GM19025 (cell line): ENCODE measurements around the gene ATN1.
A peak's percentile ranks its signal among the peaks of the same experiment; 100 is the strongest.

Experiments
- ATAC-seq: cut with Tn5 transposase; IDR thresholded peaks from one replicate; pipeline ENCODE4 v1.9.1; 2021; ENCODE audit warnings: mild to moderate bottlenecking, low read depth, moderate library complexity; ENCODE audit not compliant: unreplicated experiment

ATN1 gene

GRCh38 chr12:6941782-6942181 is 14.0 kb downstream of the ATN1 start:
- no peak for ATAC-seq

DNA sequence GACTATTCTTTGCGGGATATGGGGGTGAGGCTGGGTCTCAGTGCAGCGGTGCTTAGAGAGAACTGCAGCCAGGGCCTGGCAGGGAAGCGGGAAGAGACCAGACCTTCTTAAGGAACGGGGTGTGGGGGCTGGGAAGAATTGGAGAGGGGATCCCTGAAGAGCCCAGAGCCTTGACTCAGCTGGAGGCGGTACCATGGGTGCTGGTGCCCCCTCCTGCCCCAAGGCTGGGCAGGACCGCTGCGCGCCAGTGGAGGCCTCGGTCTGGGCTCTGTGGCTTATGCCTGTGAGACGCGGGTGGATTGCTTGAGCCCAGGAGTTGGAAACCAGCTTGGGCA is 14.5 kb downstream of the ATN1 start:
- no peak for ATAC-seq

GRCh38 chr12:6943389-6943721 is 15.6 kb downstream of the ATN1 start:
- peak; percentile 12 for ATAC-seq

DNA sequence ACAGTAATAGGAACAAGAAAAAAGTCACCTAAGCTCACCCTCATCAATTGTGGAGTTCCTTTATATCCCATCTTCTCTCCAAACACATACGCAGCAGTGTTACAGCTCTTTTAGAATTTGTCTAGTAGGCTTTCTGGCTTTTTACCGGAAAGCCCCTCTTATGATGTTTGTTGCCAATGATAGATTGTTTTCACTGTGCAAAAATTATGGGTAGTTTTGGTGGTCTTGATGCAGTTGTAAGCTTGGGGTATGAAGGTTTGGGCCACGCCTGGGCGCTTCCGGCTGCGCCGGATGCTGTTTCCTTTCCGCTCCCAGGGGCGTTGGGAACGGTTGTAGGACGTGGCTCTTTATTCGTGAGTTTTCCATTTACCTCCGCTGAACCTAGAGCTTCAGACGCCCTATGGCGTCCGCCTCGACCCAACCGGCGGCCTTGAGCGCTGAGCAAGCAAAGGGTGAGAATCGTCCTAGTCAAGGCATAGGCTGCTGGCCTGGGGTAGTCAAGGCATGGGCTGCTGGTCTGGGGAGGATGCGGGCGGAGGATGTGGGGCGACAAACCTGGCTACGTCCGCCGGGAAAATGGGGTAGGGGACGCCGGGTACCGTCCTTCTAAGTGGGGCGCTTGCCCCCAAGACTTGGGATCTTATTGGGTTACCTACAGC is 16.1 kb downstream of the ATN1 start, which contains the start of the genes C12orf57 and RNU7-1:
C12orf57 (plus strand) TSS at position 301 of the 659 bp plus-strand sequence; CDS start at position 401, 100 bp downstream.
RNU7-1 (plus strand) TSS at position 95 of the 659 bp plus-strand sequence.
- ATAC-seq: peak; percentile 31

GRCh38 chr12:6944381-6945186 is 16.8 kb downstream of the ATN1 start:
- peak; percentile 25 for ATAC-seq

DNA sequence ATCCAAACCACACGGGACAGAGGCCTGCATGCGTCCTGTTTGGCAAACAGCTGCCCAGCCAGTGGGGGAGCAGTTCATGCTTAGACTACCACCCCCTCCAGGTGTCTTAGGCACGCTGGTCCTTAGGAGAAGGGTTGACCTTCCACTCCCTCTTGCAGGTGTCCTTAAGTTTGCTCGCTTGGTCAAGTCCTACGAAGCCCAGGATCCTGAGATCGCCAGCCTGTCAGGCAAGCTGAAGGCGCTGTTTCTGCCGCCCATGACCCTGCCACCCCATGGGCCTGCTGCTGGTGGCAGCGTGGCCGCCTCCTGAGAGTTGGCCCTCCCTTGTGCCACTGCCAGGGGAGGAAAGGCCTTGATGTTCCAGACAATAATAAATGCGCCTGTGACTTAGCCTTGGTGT is 17.9 kb downstream of the ATN1 start:
- no peak for ATAC-seq

DNA sequence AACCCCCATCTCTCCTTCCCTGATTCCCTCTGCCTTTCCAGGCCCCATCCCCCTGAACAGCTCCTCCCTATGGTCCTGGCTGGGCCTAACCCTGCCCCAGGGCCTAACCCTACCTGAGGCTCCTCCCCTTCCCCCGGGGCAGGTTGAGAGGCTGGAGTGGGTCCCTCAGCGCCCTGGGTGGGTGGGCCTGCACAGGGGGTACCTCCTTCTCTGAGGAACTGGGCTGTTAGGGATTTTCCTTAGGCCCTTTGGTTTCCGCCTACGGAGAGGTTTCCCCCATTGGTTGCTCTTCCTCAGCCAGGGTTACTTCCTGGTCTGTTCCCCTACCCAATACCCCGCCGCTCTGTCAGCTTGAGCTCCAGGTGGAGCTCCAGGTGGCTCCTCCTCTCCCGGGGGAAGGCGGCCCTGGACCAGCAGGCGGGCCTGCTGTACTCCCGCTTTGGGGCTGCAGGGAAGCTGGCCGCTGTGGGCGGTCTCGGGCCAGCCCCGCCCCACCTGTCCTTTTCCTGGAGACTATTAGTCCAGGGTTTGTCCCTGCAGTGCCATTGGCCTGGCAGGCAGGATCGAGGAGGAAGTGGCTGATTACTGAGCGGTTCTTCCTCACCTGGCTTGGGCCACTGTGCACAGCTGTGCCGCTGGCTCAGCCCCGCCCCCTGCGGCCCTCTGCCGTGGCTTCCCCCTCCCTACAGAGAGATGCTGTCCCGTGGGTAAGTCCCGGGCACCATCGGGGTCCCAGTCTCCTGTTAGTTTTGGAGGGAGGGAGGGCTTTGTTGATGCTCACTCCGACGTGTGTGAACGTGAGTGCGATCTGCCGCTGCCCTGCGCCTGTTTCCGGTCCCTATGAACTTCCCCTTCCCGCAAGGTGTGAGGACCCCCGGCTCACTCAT is 18.5 kb downstream of the ATN1 start:
- ATAC-seq: peak; percentile 26

- ATAC-seq: no peak
Measured at GRCh38 chr12:6946920-6947374, 19.2 kb downstream of the ATN1 start.

DNA sequence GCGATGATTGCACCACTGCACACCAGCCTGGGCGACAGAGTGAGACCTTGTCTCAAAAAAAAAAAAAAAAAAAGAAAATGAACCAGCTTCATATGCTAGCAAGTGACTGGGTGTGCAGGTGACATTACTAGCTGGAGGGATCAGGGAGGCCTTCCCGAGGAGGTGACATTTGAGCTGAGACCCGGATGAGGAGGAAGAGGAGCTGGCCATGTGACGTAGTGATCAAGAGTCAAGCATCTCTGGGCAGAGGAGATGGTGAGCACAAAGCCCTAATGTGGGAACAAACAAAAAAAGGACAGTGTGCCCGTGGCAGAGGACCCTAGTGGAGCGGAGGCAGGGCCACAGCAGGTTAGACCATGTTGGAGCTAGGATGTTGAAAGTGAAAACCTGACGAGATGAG is 19.9 kb downstream of the ATN1 start:
- ATAC-seq: no peak

DNA sequence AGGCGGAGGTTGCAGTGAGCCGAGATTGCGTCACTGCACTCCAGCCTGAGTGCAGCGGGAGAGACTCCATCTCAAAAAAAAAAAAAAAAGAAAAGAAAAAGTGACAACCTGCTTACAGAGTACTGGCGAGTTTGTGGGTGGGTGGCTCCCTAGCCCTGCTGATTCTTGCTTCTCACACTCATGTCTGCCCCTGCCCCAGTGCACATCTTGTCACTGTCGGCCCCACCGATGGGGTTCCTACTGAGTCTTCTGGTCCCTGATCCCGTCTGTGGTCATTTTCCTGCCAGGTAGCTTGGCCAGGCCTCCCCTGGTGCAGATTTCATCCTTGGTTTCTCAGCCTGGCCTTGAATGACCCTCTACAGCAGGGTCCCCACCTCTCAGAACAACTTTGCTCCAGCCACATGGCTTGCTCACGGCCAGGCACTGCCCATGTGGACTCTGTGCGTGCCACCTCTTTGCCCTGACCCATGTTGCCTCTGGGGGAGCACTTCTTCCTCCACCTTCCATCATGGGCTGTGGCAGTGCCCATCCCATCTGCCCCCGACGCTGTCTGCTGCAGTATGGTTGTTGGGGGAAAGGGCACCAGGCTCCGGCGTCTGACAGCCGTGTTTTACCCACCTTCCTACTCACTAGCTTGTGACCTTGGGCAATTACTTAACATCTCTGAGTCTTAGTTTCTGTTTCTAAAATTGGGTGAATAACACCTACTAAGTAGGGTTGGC is 21.3 kb downstream of the ATN1 start:
- ATAC-seq: no peak

DNA sequence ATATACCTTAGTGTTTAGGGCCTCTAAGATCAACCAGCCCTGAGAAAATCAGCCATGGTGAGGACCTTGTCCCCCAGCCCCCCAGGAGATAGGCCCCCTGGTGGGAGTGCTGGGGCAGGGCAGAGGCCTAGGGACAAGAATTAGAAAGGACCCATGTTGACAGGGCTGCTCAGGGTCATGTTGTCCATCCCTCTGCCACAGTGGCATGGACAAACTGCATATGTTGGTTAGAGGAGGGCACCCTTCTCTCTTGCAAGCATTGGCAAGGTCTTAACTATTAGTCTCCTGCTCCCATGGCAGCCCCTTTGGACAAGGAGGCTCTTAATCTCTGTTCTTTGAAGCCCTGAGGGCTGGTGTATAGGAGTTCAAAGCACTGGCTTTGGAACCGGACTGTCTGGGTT is 22.6 kb downstream of the ATN1 start:
- ATAC-seq: no peak

GRCh38 chr12:6950811-6951540 is 23.2 kb downstream of the ATN1 start, which contains the start of gene PTPN6:
TSS of gene PTPN6 (plus strand) at chr12:6951356. CDS start at chr12:6951513, 157 bp downstream.
- ATAC-seq: peak; percentile 18

- ATAC-seq: no peak
Measured at GRCh38 chr12:6951551-6952120, 23.9 kb downstream of the ATN1 start.

GRCh38 chr12:6952121-6952862 is 24.5 kb downstream of the ATN1 start:
- ATAC-seq: no peak

- ATAC-seq: no peak
Measured at GRCh38 chr12:6952863-6953441, 25.2 kb downstream of the ATN1 start.

- peak; percentile 39 for ATAC-seq
Measured at GRCh38 chr12:6953442-6954315, 25.9 kb downstream of the ATN1 start.
